ENCODE results near the gene DCBLD2. TPM values are rescaled to one million over a fixed set of nuclear protein-coding genes. Genes with fewer than 3 reads are reported as not detected.

The DCBLD2 gene
- total RNA-seq, 2 experiments from 2014 or later = 11.9 to 12.0 TPM

- intact Hi-C loops (cut with micrococcal nuclease; ENCODE audit: unreplicated experiment) = no loop called here
Observed at GRCh38 chr3:98808071-98808470, 93.4 kb downstream of the DCBLD2 start.

GRCh38 chr3:98807561-98807960, 93.9 kb downstream of the DCBLD2 start:
- no peaks in the 10 kb centered on the region for H4K20me1 ChIP-seq (ENCODE audit: insufficient read depth, low read length)
- no peak overlapping the region for H2AFZ ChIP-seq (ENCODE audit: low read length)
- no TSS peak for BruUV-seq (replicated peaks)

More at GRCh38 chr3:98808071-98808470, 93.4 kb downstream of the DCBLD2 start:
- no peak for DNase-seq (ENCODE audit: low spot score)
- Histone ChIP-seq H3K4me1 (ENCODE audit: insufficient read depth, low read length, poor library complexity, severe bottlenecking) (no peaks in the 10 kb centered on the region), H4K20me1 (ENCODE audit: insufficient read depth, low read length) (no peaks in the 10 kb centered on the region), H3K9me3 (ENCODE audit: low read length) (no peaks in the 10 kb centered on the region), H3K36me3 (ENCODE audit: insufficient read depth, low read length) (peaks cover 24% of the 10 kb centered on the region; the same call in 1 of the 2 replicates), H3K4me3 (ENCODE audit: low read depth, low read length, poor library complexity, severe bottlenecking) (no peak overlapping the region), H3K27ac (ENCODE audit: low read depth, low read length, poor library complexity, severe bottlenecking) (no peak overlapping the region), H2AFZ (ENCODE audit: low read length) (no peak overlapping the region), H3K79me2 (ENCODE audit: insufficient read depth, low read depth, low read length) (no peaks in the 10 kb centered on the region), H3K4me2 (ENCODE audit: low read length) (no peak overlapping the region), H3K9me2 (ENCODE audit: insufficient read depth, low read length) (no peaks in the 10 kb centered on the region)
- no TSS peak for BruUV-seq (replicated peaks)
- ChIA-PET CTCF (ENCODE audit: unreplicated experiment) (no interaction called here), POLR2A (no interaction called here)
- TF ChIP-seq EZH2phosphoT487 (IDR thresholded peaks at IDR 0.05; ENCODE audit: borderline replicate concordance, low read depth, low read length) (no peak), CTCF (conservative IDR thresholded peaks at IDR 0.05; ENCODE audit: low read length) (no peak)

More at GRCh38 chr3:98807561-98807960, 93.9 kb downstream of the DCBLD2 start:
- no peaks in the 10 kb centered on the region for H3K4me1 ChIP-seq (ENCODE audit: insufficient read depth, low read length, poor library complexity, severe bottlenecking)
- no peaks in the 10 kb centered on the region for H3K9me2 ChIP-seq (ENCODE audit: insufficient read depth, low read length)
- TF ChIP-seq EZH2phosphoT487 (IDR thresholded peaks at IDR 0.05; ENCODE audit: borderline replicate concordance, low read depth, low read length) = no peak
- TF ChIP-seq CTCF (conservative IDR thresholded peaks at IDR 0.05; ENCODE audit: low read length) = no peak
- CTCF ChIA-PET (ENCODE audit: unreplicated experiment) = no interaction called here
- H3K79me2 ChIP-seq (ENCODE audit: insufficient read depth, low read depth, low read length) = no peaks in the 10 kb centered on the region
- H3K4me2 ChIP-seq (ENCODE audit: low read length) = no peak overlapping the region
- POLR2A ChIA-PET = no interaction called here
- intact Hi-C loops (cut with micrococcal nuclease; ENCODE audit: unreplicated experiment) = no loop called here
- H3K27ac ChIP-seq (ENCODE audit: low read depth, low read length, poor library complexity, severe bottlenecking) = no peak overlapping the region
- no peaks in the 10 kb centered on the region for H3K9me3 ChIP-seq (ENCODE audit: low read length)
- no peak for DNase-seq (ENCODE audit: low spot score)
- no peak overlapping the region for H3K4me3 ChIP-seq (ENCODE audit: low read depth, low read length, poor library complexity, severe bottlenecking)
- peaks cover 24% of the 10 kb centered on the region; the same call in 1 of the 2 replicates for H3K36me3 ChIP-seq (ENCODE audit: insufficient read depth, low read length)

Measured in OCI-LY7 (cell line).